Astrocyte of the spinal cord (primary cell): ENCODE results near the gene PTRH1.
"Not testable (repeated sequence)": the region's sequence is repeated elsewhere in the genome, so short reads cannot be mapped to it uniquely, and the experiment has no call there.

ENCODE experiments used
- DNase-seq: peaks from one replicate; pipeline ENCODE4 v3.0.0; 2011; ENCODE audit warnings: low read depth, low spot score
- H3K4me3 ChIP-seq: 2 replicates; pipeline ENCODE4 v1.5.1; 2011; ENCODE audit warnings: low read depth, mild to moderate bottlenecking, low read length, moderate library complexity
- in situ Hi-C: cut with HindIII; loops from 2 replicates; pipeline ENCODE4 v1.10.0; 2017; ENCODE audit warnings: low sequenced_read_pairs
- TF ChIP-seq, protein P1 (sequence below): IDR thresholded peaks from 2 replicates; pipeline ENCODE4 v1.5.1; 2012; ENCODE audit warnings: low read depth, mild to moderate bottlenecking, low read length, inconsistent platforms

The PTRH1 gene, protein sequence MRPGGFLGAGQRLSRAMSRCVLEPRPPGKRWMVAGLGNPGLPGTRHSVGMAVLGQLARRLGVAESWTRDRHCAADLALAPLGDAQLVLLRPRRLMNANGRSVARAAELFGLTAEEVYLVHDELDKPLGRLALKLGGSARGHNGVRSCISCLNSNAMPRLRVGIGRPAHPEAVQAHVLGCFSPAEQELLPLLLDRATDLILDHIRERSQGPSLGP

DNA sequence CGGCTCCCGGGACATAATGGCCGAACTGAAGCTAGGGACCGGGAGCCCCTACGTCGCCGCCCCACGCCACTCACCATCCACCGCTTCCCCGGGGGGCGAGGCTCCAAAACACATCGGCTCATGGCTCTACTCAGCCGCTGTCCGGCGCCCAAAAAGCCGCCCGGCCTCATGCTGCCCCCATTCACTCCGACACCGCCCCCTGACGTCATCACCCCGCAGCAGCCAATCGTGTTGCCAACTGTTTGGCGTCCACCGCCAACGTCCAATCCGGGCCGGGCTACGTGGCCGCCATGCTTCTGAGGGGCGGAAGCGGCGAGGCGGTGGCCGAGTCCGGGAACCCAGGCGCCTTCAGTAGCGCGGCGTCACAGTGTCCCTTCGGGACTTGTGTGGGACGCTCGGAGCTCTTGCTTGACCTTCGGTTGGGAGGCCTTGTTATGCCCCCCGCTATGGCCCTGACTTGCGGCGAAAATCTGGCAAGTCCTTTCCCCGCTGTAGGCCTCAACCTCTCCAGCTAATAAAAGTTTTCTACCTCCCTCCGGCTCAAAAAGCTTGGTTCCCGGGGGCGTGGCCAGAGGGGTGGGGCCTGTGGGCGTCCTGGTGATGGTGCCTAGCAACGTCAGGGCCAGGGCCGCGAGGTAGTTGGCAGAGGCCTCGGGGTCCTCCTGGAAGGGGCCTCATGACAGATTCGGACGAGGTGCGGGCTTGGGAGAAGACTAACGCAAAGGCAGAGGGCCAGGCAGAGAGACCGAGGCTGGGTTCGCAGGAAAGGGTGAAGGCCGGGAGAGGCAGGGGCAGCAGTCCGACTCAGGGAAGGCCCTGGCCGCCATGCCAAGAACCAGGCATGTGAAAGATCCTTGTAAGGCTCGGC is at the start of gene PTRH1, which contains the start of gene TTC16:
PTRH1 (minus strand) TSS at position 194 of the 868 bp plus-strand sequence; CDS start at position 170, 24 bp downstream.
TTC16 (plus strand) TSS at position 610 of the 868 bp plus-strand sequence; CDS start at position 677, 67 bp downstream.
- peak within 1 kb of the TSS; percentile 74 for H3K4me3 ChIP-seq
- peak; percentile 95 for DNase-seq
- TF ChIP-seq, protein P1, sequence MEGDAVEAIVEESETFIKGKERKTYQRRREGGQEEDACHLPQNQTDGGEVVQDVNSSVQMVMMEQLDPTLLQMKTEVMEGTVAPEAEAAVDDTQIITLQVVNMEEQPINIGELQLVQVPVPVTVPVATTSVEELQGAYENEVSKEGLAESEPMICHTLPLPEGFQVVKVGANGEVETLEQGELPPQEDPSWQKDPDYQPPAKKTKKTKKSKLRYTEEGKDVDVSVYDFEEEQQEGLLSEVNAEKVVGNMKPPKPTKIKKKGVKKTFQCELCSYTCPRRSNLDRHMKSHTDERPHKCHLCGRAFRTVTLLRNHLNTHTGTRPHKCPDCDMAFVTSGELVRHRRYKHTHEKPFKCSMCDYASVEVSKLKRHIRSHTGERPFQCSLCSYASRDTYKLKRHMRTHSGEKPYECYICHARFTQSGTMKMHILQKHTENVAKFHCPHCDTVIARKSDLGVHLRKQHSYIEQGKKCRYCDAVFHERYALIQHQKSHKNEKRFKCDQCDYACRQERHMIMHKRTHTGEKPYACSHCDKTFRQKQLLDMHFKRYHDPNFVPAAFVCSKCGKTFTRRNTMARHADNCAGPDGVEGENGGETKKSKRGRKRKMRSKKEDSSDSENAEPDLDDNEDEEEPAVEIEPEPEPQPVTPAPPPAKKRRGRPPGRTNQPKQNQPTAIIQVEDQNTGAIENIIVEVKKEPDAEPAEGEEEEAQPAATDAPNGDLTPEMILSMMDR: no peak
- in situ Hi-C loops: no loop called here

DNA sequence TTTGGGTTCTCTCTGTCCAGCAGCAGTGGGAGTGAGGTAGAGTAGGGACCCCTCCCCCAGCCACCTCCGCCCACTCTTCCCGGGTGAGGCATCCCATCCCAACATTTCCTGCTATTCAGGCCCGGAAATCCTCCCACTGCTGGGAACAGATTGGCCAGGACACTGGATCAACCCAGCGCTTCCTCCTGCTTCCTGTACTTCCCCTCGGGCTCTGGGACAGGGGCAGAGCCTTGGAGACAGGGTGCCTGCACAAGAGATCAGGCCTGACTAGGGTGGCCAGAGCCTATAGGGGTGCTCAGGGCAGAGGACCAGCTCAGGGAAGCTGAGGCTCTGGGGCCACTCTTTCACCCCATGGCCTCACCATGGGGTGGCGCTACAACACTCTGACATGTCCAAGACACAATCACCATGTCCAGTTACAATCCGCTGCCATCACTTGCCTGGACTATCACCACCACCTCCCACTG is 48.5 kb upstream of the PTRH1 start:
- DNase-seq: no peak
- TF ChIP-seq, protein P1: peak; percentile 43
- in situ Hi-C loops: no loop called here
- H3K4me3 ChIP-seq: no peak overlapping the region

DNA sequence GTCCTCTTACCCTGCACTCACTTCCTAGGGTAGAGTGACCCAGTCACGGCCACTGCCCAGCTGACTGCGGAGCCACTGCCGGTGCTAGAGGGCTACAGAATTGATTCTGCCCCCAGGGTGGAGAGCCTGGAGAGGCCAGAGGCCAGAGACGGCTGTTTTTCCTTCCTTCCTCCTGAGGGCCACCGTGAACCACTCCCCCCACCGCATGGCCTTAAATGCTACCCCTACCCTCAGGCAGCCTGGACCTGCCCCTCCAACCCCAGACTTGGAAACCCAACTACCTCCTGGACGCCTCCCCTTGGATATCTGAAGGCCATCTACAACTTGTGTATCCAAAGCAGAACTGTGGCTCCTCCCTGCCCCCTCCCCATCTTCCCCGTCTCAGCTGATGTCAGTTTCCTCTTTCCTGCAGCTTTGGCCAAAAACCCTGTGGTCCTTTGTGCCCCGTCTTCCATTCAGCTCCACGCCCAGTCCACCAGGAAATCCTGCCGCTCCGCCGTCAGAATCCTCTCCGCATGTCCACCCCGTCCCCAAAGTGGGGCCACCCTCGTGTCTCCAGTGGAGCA is 46.7 kb upstream of the PTRH1 start:
- TF ChIP-seq, protein P1: no peak
- DNase-seq: no peak
- H3K4me3 ChIP-seq: no peak overlapping the region
- in situ Hi-C loops: no loop called here

DNA sequence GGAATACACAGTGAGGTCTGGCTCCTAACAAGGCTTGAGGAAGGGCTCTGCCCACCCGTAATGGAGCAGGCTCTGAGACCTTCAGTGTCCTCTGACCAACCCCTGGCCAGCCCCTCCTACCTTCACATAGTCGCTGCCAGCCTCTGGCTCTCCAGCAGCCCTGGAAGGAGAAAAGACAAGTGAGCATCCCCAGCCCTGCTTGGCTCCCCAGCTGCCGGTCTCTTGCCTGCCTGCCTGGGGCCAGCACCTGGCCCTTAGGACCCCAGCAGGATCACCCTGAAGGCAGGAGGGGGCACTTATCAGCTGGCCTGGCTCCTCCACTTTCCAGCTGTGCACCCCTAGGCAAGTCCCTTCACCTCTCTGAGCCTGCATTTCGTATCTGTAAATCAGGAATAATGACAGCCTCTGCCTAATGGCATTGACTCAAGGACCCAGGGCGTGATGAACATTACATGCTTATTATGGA is 46.1 kb upstream of the PTRH1 start:
- in situ Hi-C loops: no loop called here
- no peak overlapping the region for H3K4me3 ChIP-seq
- TF ChIP-seq, protein P1: no peak
- DNase-seq: no peak

DNA sequence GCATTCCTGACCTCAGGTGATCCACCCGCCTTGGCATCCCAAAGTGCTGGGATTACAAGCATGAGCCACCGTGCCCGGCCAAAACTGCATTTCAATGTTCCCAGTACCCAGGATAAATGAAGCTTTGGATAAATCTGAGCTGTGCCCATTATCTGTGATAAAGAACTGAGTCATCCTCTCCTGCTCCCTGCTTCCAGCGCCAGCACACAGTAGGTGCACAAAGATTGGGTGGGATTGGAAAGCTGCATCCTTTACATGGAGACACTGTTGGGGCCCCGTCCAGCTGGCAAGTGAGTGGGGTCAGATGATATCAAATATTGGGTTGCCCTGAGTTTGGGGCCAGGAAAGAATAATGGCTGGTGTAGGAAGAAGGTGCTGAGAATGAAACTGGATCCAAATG is 45.6 kb upstream of the PTRH1 start:
- no peak overlapping the region for H3K4me3 ChIP-seq
- DNase-seq: no peak
- TF ChIP-seq, protein P1: no peak
- in situ Hi-C loops: no loop called here

DNA sequence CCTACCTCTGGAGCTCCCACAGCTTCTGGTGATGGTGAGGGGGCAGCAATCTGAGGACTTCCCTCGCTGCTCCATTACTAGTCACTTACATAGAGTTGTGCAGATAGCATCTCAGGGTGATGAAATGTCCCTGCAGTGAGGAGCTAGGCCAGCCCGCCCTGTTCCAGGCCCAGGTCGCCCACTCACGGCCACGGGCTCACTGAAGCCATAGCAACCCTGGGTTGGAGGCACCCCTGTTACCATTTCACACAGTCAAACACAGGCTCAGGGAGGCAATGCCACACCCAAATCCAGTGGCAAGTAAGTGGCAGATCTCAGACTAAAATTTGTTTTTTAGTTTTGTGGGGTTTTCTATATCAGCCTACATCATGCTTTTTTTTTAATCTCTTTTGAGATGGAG is 43.4 kb upstream of the PTRH1 start:
- in situ Hi-C loops: no loop called here
- DNase-seq: no peak
- TF ChIP-seq, protein P1: no peak
- no peak overlapping the region for H3K4me3 ChIP-seq

DNA sequence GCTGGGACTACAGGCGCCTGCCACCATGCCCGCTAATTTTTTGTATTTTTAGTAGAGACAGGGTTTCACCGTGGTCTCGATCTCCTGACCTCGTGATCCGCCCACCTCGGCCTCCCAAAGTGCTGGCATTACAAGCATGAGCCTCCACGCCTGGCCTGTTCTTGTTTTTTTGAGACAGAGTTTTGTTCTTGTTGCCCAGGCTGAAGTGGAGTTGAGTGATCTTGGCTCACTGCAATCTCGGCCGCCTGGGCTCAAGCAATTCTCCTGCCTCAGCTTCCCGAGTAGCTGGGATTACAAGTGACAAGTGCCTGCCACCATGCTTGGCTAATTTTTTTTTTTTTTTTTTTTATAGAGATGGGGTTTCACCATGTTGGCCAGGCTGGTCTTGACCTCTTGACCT is 41.3 kb upstream of the PTRH1 start:
- H3K4me3 ChIP-seq, DNase-seq, in situ Hi-C loops: not testable (repeated sequence)
